ENCODE results near the gene SNCAIP. TPM values are rescaled to one million over a fixed set of nuclear protein-coding genes. Genes with fewer than 3 reads are reported as not detected.

SNCAIP gene
- total RNA-seq, 4 donors from 2014 or later: 0.82 to 2.2 (median 1.6) TPM; not detected in 1

DNA sequence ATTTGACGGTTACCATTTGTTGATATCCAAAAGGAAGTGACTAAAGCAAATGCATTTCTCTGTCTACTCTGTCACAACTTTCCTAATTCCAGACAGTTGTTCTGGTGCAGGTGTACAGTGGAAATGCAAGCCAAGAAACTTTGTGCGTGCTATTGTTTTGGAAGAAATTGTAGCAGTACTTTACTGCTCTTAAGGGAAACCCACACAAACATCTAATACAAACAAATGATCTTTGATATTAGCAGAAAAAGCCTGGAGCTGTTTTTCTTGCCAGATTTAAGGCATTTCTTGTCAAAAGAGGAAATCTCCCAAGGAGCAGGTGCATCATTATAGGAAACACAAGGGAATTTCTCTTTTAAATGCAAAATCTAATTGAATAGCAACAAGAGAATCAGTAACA lies 2.0 kb downstream of the SNCAIP start:
- WGBS, 2 donors (ENCODE audit: low coverage in 1 of 2): 77 to 82% methylated on average over 2 of the region's 2 CpGs
- in situ Hi-C loops (cut with MboI; ENCODE audit: low pct_ligation_motif_present in 1 of 4, low pct_unique_long_range_greater_than_20kb in 1 of 4, low sequenced_read_pairs in 3 of 4) (no loop called here), intact Hi-C loops (cut with DNase I; ENCODE audit: low total_unique reads) (no loop called here)
- Histone ChIP-seq H3K27me3 (peaks cover 32% of the 10 kb centered on the region), H3K4me3 (no peak overlapping the region), H3K27ac (no peak overlapping the region), H3K4me1 (peaks cover 0 to 14% (median 10%) of the 10 kb centered on the region in 4 donors), H3K36me3 (no peaks in the 10 kb centered on the region), H3K9me3 (no peaks in the 10 kb centered on the region)
- TF ChIP-seq POLR2A (IDR thresholded peaks at IDR 0.05) (no peak), CTCF (IDR thresholded peaks at IDR 0.05) (no peak), POLR2AphosphoS5 (IDR thresholded peaks at IDR 0.05) (no peak), EP300 (IDR thresholded peaks at IDR 0.05; ENCODE audit: low read depth) (no peak)
- no peak for DNase-seq

- 76 to 100% methylated on average over 1 of the region's 1 CpG for WGBS, 2 donors (ENCODE audit: low coverage in 1 of 2)
- H3K9me3 ChIP-seq: no peaks in the 10 kb centered on the region
- no peak overlapping the region for H3K27ac ChIP-seq
- no peak for DNase-seq
- no peak overlapping the region for H3K4me3 ChIP-seq
- peaks cover 32% of the 10 kb centered on the region for H3K27me3 ChIP-seq
- intact Hi-C loops (cut with DNase I; ENCODE audit: low total_unique reads) (no loop called here), in situ Hi-C loops (cut with MboI; ENCODE audit: low pct_ligation_motif_present in 1 of 4, low pct_unique_long_range_greater_than_20kb in 1 of 4, low sequenced_read_pairs in 3 of 4) (no loop called here)
- no peaks in the 10 kb centered on the region for H3K36me3 ChIP-seq
- TF ChIP-seq CTCF (IDR thresholded peaks at IDR 0.05) (no peak), POLR2A (IDR thresholded peaks at IDR 0.05) (no peak), POLR2AphosphoS5 (IDR thresholded peaks at IDR 0.05) (no peak), EP300 (IDR thresholded peaks at IDR 0.05; ENCODE audit: low read depth) (no peak)
- H3K4me1 ChIP-seq: peaks cover 0 to 14% (median 10%) of the 10 kb centered on the region in 4 donors
These were observed 3.5 kb downstream of the SNCAIP start for GRCh38 chr5:122315521-122315920.

GRCh38 chr5:122316656-122317055 lies 4.6 kb downstream of the SNCAIP start:
- H3K9me3 ChIP-seq: no peaks in the 10 kb centered on the region
- no peak for DNase-seq
- no peaks in the 10 kb centered on the region for H3K36me3 ChIP-seq
- no peak overlapping the region for H3K27ac ChIP-seq
- in situ Hi-C loops (cut with MboI; ENCODE audit: low pct_ligation_motif_present in 1 of 4, low pct_unique_long_range_greater_than_20kb in 1 of 4, low sequenced_read_pairs in 3 of 4) (no loop called here), intact Hi-C loops (cut with DNase I; ENCODE audit: low total_unique reads) (no loop called here)
- H3K4me1 ChIP-seq: peaks cover 0 to 12% (median 10%) of the 10 kb centered on the region in 4 donors
- TF ChIP-seq POLR2AphosphoS5 (IDR thresholded peaks at IDR 0.05): no peak
- TF ChIP-seq POLR2A (IDR thresholded peaks at IDR 0.05): no peak
- TF ChIP-seq EP300 (IDR thresholded peaks at IDR 0.05; ENCODE audit: low read depth): no peak
- TF ChIP-seq CTCF (IDR thresholded peaks at IDR 0.05): no peak
- WGBS, 2 donors (ENCODE audit: low coverage in 1 of 2): 48 to 68% methylated on average over 8 of the region's 8 CpGs
- no peak overlapping the region for H3K4me3 ChIP-seq
- peaks cover 27% of the 10 kb centered on the region for H3K27me3 ChIP-seq

DNA sequence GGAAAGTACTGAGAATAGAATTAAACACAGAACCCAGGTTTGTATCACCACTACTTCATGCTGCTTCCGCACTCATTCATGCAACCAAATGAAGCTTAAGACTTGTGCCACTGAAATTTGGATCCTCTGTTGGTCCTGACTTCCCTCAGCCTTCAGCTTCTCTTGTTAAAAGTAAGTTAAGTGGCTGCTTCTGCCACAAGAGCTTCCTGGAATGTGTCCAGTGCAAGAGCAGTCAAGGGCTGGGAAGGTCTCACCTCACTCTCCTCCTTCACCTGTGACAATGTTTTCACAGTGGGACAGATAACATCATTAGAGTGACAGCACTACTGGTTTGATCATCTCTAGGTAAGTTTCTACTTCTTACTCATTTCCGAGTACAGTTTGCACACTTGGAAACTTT lies 7.9 kb downstream of the SNCAIP start:
- intact Hi-C loops (cut with DNase I; ENCODE audit: low total_unique reads) (no loop called here), in situ Hi-C loops (cut with MboI; ENCODE audit: low pct_ligation_motif_present in 1 of 4, low pct_unique_long_range_greater_than_20kb in 1 of 4, low sequenced_read_pairs in 3 of 4) (no loop called here)
- DNase-seq: no peak
- WGBS, 2 donors (ENCODE audit: low coverage in 1 of 2): 89% methylated on average over 1 to 2 of the region's 2 CpGs
- Histone ChIP-seq H3K36me3 (no peaks in the 10 kb centered on the region), H3K4me1 (no peaks in the 10 kb centered on the region), H3K27ac (no peak overlapping the region), H3K27me3 (no peaks in the 10 kb centered on the region), H3K4me3 (no peak overlapping the region), H3K9me3 (no peaks in the 10 kb centered on the region)
- TF ChIP-seq CTCF (IDR thresholded peaks at IDR 0.05) (no peak), EP300 (IDR thresholded peaks at IDR 0.05; ENCODE audit: low read depth) (no peak), POLR2A (IDR thresholded peaks at IDR 0.05) (no peak), POLR2AphosphoS5 (IDR thresholded peaks at IDR 0.05) (no peak)

Data from transverse colon (tissue), 4 donors.